ENCODE results near the gene BLM.

BLM gene

GRCh38 chr15:90750186-90750585 is 33.0 kb downstream of the BLM start:
- Histone ChIP-seq H3K9me3 (ENCODE audit: severe bottlenecking) (no peaks in the 10 kb centered on the region), H3K27me3 (ENCODE audit: insufficient read depth, low read depth, severe bottlenecking) (no peaks in the 10 kb centered on the region), H3K4me3 (ENCODE audit: low read depth, low read length) (no peak overlapping the region), H3K36me3 (peaks cover 53% of the 10 kb centered on the region), H3K27ac (no peak overlapping the region)
- no peak for DNase-seq
- TF ChIP-seq CTCF (IDR thresholded peaks at IDR 0.05; ENCODE audit: low read depth, low read length) = no peak

GRCh38 chr15:90751300-90751825 is 34.2 kb downstream of the BLM start:
- Histone ChIP-seq H3K4me3 (ENCODE audit: low read depth, low read length) (no peak overlapping the region), H3K36me3 (peaks cover 63% of the 10 kb centered on the region), H3K27me3 (ENCODE audit: insufficient read depth, low read depth, severe bottlenecking) (no peaks in the 10 kb centered on the region), H3K27ac (no peak overlapping the region), H3K9me3 (ENCODE audit: severe bottlenecking) (no peaks in the 10 kb centered on the region)
- no peak for TF ChIP-seq CTCF (IDR thresholded peaks at IDR 0.05; ENCODE audit: low read depth, low read length)
- DNase-seq = no peak

GRCh38 chr15:90756916-90757315 is 39.8 kb downstream of the BLM start:
- no peak overlapping the region for H3K27ac ChIP-seq
- DNase-seq = no peak
- H3K9me3 ChIP-seq (ENCODE audit: severe bottlenecking) = no peaks in the 10 kb centered on the region
- no peak overlapping the region for H3K4me3 ChIP-seq (ENCODE audit: low read depth, low read length)
- no peak for TF ChIP-seq CTCF (IDR thresholded peaks at IDR 0.05; ENCODE audit: low read depth, low read length)
- peaks cover 76% of the 10 kb centered on the region for H3K36me3 ChIP-seq
- no peaks in the 10 kb centered on the region for H3K27me3 ChIP-seq (ENCODE audit: insufficient read depth, low read depth, severe bottlenecking)

GRCh38 chr15:90757461-90757860 is 40.3 kb downstream of the BLM start:
- H3K27ac ChIP-seq = no peak overlapping the region
- no peak for DNase-seq
- TF ChIP-seq CTCF (IDR thresholded peaks at IDR 0.05; ENCODE audit: low read depth, low read length) = no peak
- no peak overlapping the region for H3K4me3 ChIP-seq (ENCODE audit: low read depth, low read length)
- H3K9me3 ChIP-seq (ENCODE audit: severe bottlenecking) = no peaks in the 10 kb centered on the region
- H3K36me3 ChIP-seq = peaks cover 73% of the 10 kb centered on the region
- no peaks in the 10 kb centered on the region for H3K27me3 ChIP-seq (ENCODE audit: insufficient read depth, low read depth, severe bottlenecking)

- Histone ChIP-seq H3K9me3 (ENCODE audit: severe bottlenecking) (no peaks in the 10 kb centered on the region), H3K36me3 (peaks cover 66% of the 10 kb centered on the region), H3K27ac (no peak overlapping the region), H3K4me3 (ENCODE audit: low read depth, low read length) (no peak overlapping the region), H3K27me3 (ENCODE audit: insufficient read depth, low read depth, severe bottlenecking) (no peaks in the 10 kb centered on the region)
- TF ChIP-seq CTCF (IDR thresholded peaks at IDR 0.05; ENCODE audit: low read depth, low read length) = no peak
- DNase-seq = no peak
Observed at GRCh38 chr15:90760661-90761232, 43.6 kb downstream of the BLM start.

- peaks cover 60% of the 10 kb centered on the region for H3K36me3 ChIP-seq
- H3K9me3 ChIP-seq (ENCODE audit: severe bottlenecking) = no peaks in the 10 kb centered on the region
- TF ChIP-seq CTCF (IDR thresholded peaks at IDR 0.05; ENCODE audit: low read depth, low read length) = no peak
- no peak for DNase-seq
- H3K4me3 ChIP-seq (ENCODE audit: low read depth, low read length) = no peak overlapping the region
- H3K27ac ChIP-seq = no peak overlapping the region
- H3K27me3 ChIP-seq (ENCODE audit: insufficient read depth, low read depth, severe bottlenecking) = no peaks in the 10 kb centered on the region
Observed at GRCh38 chr15:90761629-90762028, 44.5 kb downstream of the BLM start.
